Jurkat, Clone E6-1 (cell line): ENCODE data around the gene NRL.
A peak's percentile ranks its signal among the peaks of the same experiment; 100 is the strongest.
"Not testable (repeated sequence)": the region's sequence is repeated elsewhere in the genome, so short reads cannot be mapped to it uniquely, and the experiment has no call there.

Source experiments
- DNase-seq: peaks from one replicate; pipeline ENCODE4 v3.0.0-alpha.2; 2011; ENCODE audit warnings: low read depth, low spot score
- H3K4me3 ChIP-seq: 2 replicates; pipeline ENCODE4 v1.5.1; 2011; ENCODE audit warnings: mild to moderate bottlenecking, low read length, control low read depth, moderate library complexity

NRL gene

GRCh38 chr14:24060443-24060842 lies 54.3 kb downstream of the NRL start:
- no peak overlapping the region for H3K4me3 ChIP-seq
- DNase-seq = no peak

DNA sequence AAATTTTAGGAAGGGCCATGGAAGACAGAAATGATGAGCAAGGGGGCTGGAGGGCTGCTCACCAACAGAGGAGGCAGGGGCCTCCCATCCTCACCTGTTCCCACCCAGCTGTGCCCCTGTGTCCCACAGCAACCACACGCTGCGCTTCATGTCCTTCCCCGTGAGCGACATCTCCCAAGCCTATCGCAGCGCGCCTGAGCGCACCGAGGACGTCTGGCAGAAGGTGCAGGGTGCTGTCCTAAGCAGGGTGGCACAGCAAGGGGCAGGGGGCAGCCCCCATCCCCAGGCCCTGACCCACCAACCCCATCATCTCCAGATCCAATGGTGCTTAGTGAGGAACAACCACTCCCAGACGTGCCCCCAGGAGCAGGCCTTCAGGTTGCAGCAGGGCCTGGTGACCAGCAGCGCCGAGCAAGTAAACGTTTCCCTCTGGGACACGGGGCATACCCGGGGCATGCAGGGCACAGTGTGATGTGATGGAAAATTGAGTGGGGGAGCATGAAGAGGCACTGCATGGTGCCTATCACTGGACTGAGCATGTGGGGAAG lies 54.8 kb downstream of the NRL start:
- no peak overlapping the region for H3K4me3 ChIP-seq
- DNase-seq = no peak

- DNase-seq = no peak
Measured at GRCh38 chr14:24058951-24059475, 55.7 kb downstream of the NRL start.

DNA sequence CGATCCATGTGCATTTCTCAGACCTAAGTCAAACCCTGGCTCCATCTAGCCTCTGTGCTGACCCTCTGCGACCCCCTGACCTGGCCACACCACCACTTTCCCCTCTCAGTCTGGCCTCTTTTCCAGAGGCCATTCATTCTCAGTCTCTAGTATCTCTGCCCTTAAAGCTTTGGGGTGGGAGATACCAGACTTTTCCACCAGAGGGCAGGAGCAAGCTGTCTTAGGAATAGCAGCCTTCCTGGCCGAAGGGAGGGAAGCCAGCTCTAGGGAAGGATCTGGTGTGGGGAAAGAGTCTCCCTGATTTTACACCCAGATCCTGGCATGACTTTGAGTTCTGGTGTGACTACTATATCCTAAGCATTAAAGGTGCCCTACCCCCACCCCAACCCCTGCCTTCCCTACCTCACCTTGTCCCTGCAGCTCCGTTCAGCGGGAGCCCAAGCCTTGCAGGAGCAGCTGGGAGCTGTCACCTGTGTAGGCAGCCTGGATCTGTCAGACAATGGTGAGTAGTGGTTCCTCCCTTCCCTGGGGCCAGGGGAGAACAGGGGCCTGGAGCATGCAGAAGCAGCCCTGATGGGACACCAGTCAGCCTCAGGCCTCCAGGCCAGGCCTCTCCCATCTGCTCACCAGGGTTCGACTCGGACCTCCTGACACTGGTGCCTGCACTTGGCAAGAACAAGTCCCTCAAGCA lies 56.3 kb downstream of the NRL start:
- DNase-seq = no peak
- no peak overlapping the region for H3K4me3 ChIP-seq

More at GRCh38 chr14:24058951-24059475, 55.7 kb downstream of the NRL start:
- no peak overlapping the region for H3K4me3 ChIP-seq

- no peak for DNase-seq
- H3K4me3 ChIP-seq = no peak overlapping the region
Measured at GRCh38 chr14:24057867-24058259, 56.9 kb downstream of the NRL start.

DNA sequence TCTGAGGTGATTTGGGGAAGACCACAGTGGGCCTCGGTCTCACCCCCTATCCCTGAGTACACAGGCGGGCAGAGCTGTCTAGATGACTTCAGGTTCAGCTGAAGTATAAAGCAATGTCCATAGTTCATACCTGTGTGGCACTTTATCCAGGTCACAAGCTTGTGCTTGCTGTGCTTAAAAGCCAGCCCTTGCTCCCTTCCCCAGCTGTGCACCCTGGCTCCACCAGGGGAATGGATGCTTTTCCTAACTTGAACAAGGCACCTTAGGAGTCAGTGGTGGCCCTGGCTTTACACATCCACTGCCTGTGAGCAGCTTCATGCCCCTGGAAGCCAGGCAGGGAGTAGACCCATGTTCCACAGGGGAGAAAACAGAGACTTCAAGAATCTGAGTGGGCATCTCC lies 57.5 kb downstream of the NRL start:
- H3K4me3 ChIP-seq = no peak overlapping the region
- DNase-seq = no peak

- H3K4me3 ChIP-seq = no peak overlapping the region
- no peak for DNase-seq
Measured at GRCh38 chr14:24056800-24057184, 58.0 kb downstream of the NRL start.

- no peak overlapping the region for H3K4me3 ChIP-seq
- no peak for DNase-seq
Measured at GRCh38 chr14:24055971-24056799, 58.6 kb downstream of the NRL start.

DNA sequence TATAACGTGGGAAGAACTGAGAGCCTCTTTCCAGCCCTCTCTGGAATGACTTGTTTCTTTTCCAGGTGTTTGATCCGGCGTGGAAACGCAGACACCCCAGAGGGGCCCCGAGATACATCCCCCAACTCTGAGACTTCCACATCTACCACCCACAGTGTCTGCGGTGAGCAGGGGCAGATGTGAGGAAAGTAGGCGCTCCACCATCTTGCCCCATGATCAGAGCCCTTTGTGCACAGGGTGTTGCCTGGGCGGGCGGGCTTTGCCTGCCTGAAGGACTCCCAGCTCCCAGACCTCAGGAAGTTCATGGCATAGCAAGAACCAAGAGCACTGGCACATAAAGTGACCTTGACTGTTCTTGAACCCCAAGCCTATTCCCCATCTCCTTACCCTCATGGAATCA lies 60.1 kb downstream of the NRL start:
- DNase-seq = no peak
- no peak overlapping the region for H3K4me3 ChIP-seq

- H3K4me3 ChIP-seq = no peak overlapping the region
- DNase-seq = no peak
Measured at GRCh38 chr14:24054324-24054641, 60.5 kb downstream of the NRL start.

DNA sequence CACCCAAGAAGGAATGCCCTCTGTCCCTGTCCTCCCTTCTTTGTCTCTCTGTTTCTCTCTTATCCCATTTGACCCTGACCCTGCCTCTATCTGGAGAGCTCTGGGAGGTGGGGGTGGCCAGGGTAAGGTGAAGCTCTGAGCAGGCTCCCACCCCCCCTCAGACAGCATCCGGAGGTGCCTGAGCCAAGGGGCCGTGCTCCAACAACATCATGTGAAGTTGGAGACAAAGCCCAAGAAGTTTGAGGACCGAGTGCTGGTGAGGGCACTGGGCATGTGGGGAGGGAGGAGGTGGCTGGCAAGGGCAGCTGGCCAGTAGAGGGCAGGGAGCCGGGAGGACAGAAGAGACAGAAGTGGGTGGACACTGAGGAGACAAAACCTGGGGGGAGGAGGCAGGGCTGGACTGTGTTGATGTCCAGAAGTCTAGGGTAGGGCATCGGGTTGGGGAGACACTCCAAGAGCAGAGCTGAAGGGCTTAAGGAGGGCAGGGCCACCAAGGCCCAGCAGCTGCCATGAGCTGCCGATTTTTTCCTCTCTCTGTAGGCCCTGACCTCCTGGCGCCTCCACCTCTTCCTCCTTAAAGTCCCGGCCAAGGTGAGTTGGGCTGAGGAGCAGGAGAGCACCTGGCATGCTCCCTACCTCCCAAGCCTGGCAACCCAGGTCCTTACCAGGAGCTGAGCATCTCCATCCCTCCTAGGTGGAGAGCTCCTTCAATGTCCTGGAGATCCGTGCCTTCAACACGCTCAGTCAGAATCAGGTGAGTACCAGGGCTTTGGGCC lies 61.0 kb downstream of the NRL start:
- DNase-seq = no peak
- H3K4me3 ChIP-seq = no peak overlapping the region

- DNase-seq = no peak
- H3K4me3 ChIP-seq = peak overlapping the region; percentile 66
Measured at GRCh38 chr14:24052656-24053547, 61.8 kb downstream of the NRL start.

GRCh38 chr14:24051789-24052655 lies 62.7 kb downstream of the NRL start, which contains the start of gene CARMIL3:
TSS of gene CARMIL3 (plus strand) at chr14:24052009. CDS start at chr14:24052154, 145 bp downstream.
- H3K4me3 ChIP-seq = peak within 1 kb of the TSS; percentile 66
- DNase-seq = no peak

DNA sequence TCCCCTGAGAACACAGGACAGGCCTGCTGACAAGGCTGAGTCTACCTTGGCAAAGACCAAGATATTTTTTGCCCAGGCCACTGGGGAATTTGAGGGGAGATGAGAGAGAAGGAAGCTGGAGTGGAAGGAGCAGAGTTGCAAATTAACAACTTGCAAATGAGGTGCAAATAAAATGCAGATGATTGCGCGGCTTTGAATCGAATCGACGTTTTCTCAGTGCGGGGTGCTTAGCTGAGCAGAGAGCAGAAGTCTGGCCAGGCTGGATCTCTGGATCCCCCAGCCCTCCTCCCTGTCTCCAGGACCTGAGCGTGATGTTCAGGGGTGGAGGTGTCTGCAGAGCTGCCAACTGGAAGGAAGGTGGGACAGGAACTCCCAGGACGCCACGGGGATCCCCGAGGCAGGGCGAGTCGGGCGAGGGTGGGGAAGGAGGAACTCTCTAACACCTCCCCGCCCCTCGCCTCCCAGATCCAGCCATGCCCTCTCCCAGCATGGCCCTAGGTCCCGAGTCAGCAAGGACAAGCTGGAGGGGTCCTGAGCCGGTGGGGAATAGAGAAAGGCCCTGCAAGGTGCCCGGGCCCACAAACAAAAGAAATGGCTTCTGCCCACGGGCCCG lies 63.5 kb downstream of the NRL start:
- H3K4me3 ChIP-seq = peak overlapping the region; percentile 66
- DNase-seq = no peak

DNA sequence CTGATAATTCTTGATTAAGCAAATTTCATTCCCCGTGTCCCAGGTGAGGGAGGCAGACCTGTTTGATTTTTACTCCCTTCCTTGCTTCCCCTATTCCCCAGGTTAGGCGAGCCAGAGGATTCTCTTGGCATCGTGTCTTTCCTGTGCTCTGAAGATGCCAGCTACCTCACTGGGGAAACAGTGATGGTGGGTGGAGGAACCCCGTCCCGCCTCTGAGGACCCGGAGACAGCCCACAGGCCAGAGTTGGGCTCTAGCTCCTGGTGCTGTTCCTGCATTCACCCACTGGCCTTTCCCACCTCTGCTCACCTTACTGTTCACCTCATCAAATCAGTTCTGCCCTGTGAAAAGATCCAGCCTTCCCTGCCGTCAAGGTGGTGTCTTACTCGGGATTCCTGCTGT lies 64.0 kb downstream of the NRL start:
- DNase-seq, H3K4me3 ChIP-seq: not testable (repeated sequence)

DNA sequence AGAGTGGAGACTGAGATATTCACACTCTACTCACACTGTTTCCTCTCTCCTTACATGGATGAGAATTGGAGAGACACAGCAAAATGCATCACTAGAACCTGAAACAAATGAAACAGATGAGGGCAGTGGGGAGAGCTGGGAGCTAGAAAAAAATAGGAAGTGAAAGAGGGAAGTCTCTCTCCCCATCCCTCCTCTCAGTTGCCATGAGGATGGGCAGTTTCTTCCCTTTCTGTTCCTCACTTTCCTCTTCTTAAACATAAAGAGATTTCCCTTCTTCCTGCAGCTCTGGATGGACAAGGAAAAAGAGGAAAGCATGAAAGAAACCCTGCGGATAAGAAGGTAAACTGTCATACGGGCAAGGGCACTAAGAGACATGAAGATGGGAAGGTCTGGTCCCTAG lies 65.7 kb downstream of the NRL start:
- DNase-seq, H3K4me3 ChIP-seq: not testable (repeated sequence)

DNA sequence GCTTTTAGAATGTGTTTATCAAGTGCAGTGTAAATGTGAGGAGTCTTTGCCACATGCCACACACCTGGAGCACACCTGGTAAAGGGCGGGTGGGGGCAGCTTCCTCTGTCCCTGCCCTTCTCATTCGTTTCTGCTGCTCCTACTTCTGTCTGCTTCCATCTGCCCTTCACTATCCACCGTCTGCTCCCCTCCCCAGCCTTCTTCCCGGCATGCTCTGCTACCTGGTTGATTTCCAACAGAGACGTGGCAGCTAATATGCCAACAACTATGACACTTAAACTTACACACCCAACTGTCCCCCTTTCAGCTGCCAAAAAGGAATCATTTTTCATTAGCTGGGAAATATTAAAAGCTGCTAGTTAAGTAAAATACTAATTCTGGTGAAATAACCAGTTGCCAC lies 72.0 kb downstream of the NRL start:
- DNase-seq = no peak
- H3K4me3 ChIP-seq = no peak overlapping the region
